ELR (cell line): Measurements from ENCODE around the gene MIA.
"Not testable (repeated sequence)": the region's sequence is repeated elsewhere in the genome, so short reads cannot be mapped to it uniquely, and the experiment has no call there.

ENCODE experiments used
- DNase-seq: peaks from one replicate; pipeline ENCODE4 v3.0.0-alpha.2; 2015; ENCODE audit warnings: low read depth

MIA gene

DNA sequence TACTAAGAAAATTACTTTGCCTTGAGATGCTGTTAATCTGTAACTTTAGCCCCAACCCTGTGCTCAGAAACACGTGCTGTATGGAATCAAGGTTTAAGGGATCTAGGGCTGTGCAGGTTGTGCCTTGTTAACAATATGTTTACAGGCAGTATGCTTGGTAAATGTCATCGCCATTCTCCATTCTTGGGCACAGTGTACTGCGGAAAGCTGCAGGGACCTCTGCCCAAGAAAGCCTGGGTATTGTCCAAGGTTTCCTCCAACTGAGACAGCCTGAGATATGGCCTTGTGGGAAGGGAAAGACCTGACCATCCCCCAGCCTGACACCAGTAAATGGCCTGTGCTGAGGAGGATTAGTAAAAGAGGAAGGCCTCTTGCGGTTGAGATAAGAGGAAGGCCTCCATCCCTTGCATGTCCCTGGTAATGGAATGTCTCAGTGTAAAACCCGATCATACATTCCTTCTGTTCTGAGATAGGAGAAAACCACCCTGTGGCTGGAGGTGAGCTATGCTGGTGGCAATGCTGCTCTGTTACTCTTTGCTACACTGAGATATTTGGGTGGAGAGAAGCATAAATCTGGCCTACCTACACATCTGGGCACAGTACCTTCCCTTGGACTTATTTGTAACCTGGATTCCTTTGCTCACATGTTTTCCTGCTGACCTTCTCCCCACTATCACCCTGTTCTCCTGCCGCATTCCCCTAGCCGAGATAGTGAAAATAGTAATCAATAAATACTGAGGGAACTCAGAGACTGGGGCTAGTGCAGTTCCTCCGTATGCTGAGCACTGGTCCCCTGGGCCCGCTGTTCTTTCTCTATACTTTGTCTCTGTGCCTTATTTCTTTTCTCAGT lies 47.6 kb downstream of the MIA start:
- DNase-seq = not testable (repeated sequence)

DNA sequence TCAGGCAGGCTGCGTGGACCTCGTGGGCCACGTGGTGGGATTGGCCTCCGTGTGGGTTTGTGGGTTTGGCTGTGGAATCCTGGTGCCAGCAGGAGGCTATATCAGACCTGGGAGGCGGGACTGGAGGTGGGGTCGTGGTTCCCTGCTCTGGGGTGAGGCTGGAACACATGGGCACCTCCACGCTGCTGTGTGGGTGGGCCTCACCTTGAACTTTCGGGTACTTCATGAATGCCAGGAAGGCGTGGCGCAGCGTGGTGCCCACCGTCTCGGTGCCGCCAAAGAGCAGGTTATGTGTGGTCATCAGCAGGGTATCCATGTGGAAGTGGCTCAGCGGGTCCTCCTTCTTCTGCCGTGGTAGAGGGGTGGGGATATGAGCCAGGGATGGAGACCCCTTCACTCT lies 49.6 kb downstream of the MIA start:
- DNase-seq = not testable (repeated sequence)

DNA sequence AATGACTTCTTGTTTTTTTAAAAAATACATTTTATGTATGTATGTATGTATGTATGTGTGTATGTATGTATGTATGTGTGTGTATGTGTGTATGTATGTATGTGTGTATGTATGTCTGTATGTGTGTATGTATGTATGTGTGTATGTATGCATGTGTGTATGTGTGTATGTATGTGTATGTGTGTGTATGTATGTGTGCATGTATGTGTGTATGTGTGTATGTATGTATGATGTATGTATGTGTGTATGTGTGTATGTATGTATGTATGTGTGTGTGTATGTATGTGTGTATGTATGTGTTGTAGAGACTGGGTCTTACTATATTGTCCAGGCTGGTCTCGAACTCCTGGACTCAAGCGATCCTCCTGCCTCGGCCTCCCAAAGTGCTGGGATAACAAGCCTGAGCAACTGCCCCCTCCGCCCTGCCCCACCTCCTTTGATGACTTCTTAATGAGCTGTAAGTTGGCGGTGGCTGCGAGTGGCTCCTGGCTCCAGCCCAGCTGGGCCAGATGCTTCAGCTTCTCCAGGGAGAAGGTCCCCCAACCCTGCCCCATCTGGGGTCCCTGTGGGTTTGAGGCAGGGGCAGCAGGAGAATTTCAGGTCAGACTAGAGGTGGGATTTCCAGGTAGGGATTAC lies 50.3 kb downstream of the MIA start:
- DNase-seq = not testable (repeated sequence)

DNA sequence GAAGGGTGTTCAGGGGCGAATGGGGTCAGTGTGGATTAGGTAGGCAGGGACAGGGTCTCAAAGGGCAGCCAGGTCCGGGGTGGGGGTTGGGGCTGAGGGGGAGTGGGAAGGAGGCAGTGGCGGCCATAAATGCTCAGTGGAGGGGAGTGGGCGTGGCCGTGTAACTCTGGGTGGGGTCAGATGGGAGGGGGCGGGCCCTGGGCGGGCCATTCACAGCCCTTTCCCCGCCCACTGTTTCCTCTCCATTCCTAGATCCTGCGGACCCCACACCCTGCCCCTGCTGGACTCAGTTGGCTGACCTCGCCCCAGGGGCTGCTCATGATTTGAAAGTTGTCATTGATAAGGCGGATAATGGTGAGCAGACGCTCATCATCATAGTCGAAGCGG lies 51.0 kb downstream of the MIA start:
- DNase-seq = not testable (repeated sequence)

DNA sequence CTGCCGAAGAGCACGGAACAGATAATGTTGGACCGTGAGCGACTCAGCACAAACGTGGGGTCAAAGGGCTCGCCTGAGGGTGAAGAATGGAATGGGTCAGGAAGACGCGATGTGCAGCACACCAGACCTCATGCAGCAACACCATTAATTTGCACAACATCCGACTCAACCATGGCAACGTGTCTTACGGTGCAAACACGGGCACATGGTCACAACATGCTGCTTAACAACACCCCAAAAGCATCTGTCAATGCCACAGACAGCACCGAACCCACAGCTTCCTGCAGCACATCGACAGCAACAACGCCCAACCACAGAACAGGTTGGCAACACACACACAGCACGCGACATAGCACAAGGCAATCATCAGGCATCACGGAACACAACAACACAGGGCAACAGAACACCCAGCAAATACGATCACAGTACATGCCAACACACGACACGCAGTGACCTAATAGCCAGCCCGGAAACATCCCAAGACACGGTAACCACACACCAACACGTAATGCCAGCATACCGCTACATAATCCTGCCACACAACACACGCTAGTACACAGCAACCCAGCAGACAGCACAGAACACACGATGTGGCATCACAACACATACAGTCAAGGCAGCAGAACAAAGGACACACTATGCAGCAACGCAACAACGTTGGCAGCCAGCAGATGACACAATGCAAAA lies 51.5 kb downstream of the MIA start:
- not testable (repeated sequence) for DNase-seq
